ENCODE data around the gene MICU1.

The MICU1 gene

GRCh38 chr10:72487521-72487920 is 138.4 kb downstream of the MICU1 start:
- H3K4me3 ChIP-seq (replicated peaks; ENCODE audit: low read depth, low read length): no peak overlapping the region
- H3K27me3 ChIP-seq (replicated peaks; ENCODE audit: control insufficient read depth, insufficient read depth, low read length): no peaks in the 10 kb centered on the region
- no peak for TF ChIP-seq CTCF (IDR thresholded peaks at IDR 0.05; ENCODE audit: insufficient read depth, low read length, poor library complexity, severe bottlenecking)
- H3K36me3 ChIP-seq (ENCODE audit: control insufficient read depth, insufficient read depth, low read length): no peaks in the 10 kb centered on the region; the same call in 1 of the 2 replicates
- DNase-seq (ENCODE audit: extremely low read depth, insufficient read length): no peak

GRCh38 chr10:72487116-72487515 is 138.8 kb downstream of the MICU1 start:
- Histone ChIP-seq H3K36me3 (ENCODE audit: control insufficient read depth, insufficient read depth, low read length) (no peaks in the 10 kb centered on the region; the same call in 1 of the 2 replicates), H3K27me3 (replicated peaks; ENCODE audit: control insufficient read depth, insufficient read depth, low read length) (no peaks in the 10 kb centered on the region), H3K4me3 (replicated peaks; ENCODE audit: low read depth, low read length) (no peak overlapping the region)
- TF ChIP-seq CTCF (IDR thresholded peaks at IDR 0.05; ENCODE audit: insufficient read depth, low read length, poor library complexity, severe bottlenecking): no peak
- no peak for DNase-seq (ENCODE audit: extremely low read depth, insufficient read length)

- DNase-seq (ENCODE audit: extremely low read depth, insufficient read length): no peak
- Histone ChIP-seq H3K27me3 (replicated peaks; ENCODE audit: control insufficient read depth, insufficient read depth, low read length) (no peaks in the 10 kb centered on the region), H3K4me3 (replicated peaks; ENCODE audit: low read depth, low read length) (no peak overlapping the region), H3K36me3 (ENCODE audit: control insufficient read depth, insufficient read depth, low read length) (no peaks in the 10 kb centered on the region; the same call in 1 of the 2 replicates)
- TF ChIP-seq CTCF (IDR thresholded peaks at IDR 0.05; ENCODE audit: insufficient read depth, low read length, poor library complexity, severe bottlenecking): no peak
Measured at GRCh38 chr10:72485701-72486100, 140.2 kb downstream of the MICU1 start.

- Histone ChIP-seq H3K27me3 (replicated peaks; ENCODE audit: control insufficient read depth, insufficient read depth, low read length) (no peaks in the 10 kb centered on the region), H3K36me3 (ENCODE audit: control insufficient read depth, insufficient read depth, low read length) (no peaks in the 10 kb centered on the region; the same call in 1 of the 2 replicates), H3K4me3 (replicated peaks; ENCODE audit: low read depth, low read length) (no peak overlapping the region)
- TF ChIP-seq CTCF (IDR thresholded peaks at IDR 0.05; ENCODE audit: insufficient read depth, low read length, poor library complexity, severe bottlenecking): no peak
- DNase-seq (ENCODE audit: extremely low read depth, insufficient read length): no peak
Measured at GRCh38 chr10:72484521-72484920, 141.4 kb downstream of the MICU1 start.

GRCh38 chr10:72483471-72483870 is 142.4 kb downstream of the MICU1 start:
- Histone ChIP-seq H3K4me3 (replicated peaks; ENCODE audit: low read depth, low read length) (no peak overlapping the region), H3K27me3 (replicated peaks; ENCODE audit: control insufficient read depth, insufficient read depth, low read length) (no peaks in the 10 kb centered on the region), H3K36me3 (ENCODE audit: control insufficient read depth, insufficient read depth, low read length) (no peaks in the 10 kb centered on the region; the same call in 1 of the 2 replicates)
- no peak for DNase-seq (ENCODE audit: extremely low read depth, insufficient read length)
- no peak for TF ChIP-seq CTCF (IDR thresholded peaks at IDR 0.05; ENCODE audit: insufficient read depth, low read length, poor library complexity, severe bottlenecking)

GRCh38 chr10:72480861-72481260 is 145.0 kb downstream of the MICU1 start:
- TF ChIP-seq CTCF (IDR thresholded peaks at IDR 0.05; ENCODE audit: insufficient read depth, low read length, poor library complexity, severe bottlenecking): no peak
- H3K4me3 ChIP-seq (replicated peaks; ENCODE audit: low read depth, low read length): no peak overlapping the region
- H3K27me3 ChIP-seq (replicated peaks; ENCODE audit: control insufficient read depth, insufficient read depth, low read length): no peaks in the 10 kb centered on the region
- H3K36me3 ChIP-seq (ENCODE audit: control insufficient read depth, insufficient read depth, low read length): no peaks in the 10 kb centered on the region; the same call in 1 of the 2 replicates
- no peak for DNase-seq (ENCODE audit: extremely low read depth, insufficient read length)

Measured in GM06990 (cell line).